GM19397 (cell line): ENCODE results near the gene TIGAR.

Experiments
- ATAC-seq: cut with Tn5 transposase; IDR thresholded peaks from one replicate; pipeline ENCODE4 v1.9.1; 2021; ENCODE audit warnings: mild to moderate bottlenecking, moderate library complexity; ENCODE audit not compliant: unreplicated experiment

TIGAR gene

DNA sequence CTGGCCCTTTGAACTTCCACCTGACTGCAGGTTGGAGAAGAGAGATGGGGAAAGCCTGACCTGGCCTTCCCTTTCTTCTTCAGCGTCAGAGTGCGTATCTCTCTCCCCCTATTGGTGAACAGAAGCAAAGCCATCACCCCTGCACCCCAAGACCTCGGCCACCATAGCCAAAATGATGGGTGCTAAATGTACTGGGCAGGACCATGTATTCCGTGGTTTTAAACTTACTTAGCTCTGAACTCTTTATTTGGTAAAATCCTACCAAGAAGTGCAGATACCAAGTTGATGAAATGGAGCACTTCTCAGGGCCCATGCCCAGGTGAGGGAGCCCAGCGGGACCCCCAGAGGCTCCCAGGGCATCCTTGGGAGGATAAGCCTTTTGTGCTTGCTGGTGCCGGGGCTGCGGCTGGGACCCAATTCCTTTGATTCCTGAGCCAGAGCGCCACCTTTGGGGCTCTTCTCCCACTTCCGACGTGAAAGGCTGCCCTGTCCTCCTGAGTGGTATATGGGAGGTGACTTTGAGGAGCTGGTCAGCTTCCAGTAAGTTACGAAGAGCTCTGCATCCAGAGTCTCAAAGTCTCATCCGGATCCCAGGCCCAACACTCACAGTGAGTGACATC lies 38.0 kb upstream of the TIGAR start:
- ATAC-seq: no peak

DNA sequence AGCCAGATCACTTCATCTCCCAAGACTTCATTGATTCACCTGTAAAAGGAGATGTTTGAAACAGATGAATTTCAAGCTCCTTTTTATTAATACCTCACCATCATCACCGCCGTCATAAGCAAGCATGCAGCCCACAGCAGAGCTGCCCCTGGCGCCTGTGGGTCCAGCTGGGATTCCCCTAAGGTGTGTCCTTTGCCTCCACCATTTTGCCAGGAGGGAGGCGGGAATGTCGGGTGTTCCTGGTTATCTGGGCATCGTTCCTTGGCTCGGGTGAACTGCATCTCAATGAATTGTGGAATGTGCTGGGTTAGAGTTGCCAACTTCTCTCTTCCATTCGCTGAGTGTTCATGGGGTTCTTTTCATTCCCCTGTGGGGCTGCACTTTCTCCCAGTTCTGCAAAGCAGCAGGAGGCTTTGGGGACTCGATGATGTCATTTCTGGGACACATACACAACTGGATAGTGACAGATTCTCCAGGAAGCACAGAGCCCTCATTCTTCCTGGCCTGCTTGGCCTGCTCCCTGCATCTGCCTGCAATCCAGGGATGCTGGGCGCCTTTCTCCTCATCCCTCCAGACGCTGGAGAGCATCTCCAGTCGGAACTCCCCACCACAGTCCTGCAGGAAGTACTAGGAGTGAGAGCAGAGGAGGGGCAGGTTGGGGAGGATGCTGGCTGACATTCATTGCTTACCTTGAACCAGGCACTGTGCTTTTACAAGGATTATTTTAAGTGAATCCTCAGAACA lies 37.3 kb upstream of the TIGAR start:
- ATAC-seq: no peak

DNA sequence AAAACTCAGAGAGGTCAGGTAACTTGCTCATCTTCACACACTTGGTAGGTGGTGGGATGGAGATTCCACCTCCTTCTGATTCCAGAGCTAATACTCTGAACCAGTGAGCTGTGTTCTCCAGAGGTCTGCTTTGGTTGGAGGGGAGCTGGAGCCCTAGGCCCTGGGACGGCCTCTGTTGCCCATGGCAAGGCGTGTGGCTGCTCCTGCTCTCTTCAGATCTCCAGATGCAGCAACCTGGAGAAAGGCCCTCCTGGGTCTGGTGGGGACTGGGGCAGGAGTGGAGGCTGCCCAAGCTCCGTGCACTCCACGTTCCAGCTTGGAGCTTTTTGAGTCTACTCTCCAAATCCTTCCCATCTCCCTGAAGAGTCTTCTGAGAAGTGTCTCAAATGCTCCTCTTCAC lies 36.7 kb upstream of the TIGAR start:
- ATAC-seq: no peak

DNA sequence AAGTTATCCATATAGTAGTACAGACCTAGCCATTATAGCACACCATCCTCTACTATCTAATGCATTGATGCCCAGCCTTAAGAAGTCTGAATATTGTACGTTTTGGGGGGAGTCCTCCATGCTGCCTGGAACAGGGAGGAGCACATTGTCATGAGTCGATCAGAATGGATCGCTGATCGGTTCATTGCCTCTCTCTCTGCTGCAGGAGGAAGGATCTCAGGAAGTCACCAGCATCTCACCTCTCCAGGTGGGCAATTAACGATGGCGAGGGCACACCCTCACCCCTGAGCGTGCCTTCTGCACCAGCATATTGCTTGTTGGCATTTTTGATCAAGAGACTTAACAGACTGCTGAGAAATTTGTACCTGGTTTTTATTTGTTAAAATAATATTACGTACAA lies 35.9 kb upstream of the TIGAR start:
- no peak for ATAC-seq

DNA sequence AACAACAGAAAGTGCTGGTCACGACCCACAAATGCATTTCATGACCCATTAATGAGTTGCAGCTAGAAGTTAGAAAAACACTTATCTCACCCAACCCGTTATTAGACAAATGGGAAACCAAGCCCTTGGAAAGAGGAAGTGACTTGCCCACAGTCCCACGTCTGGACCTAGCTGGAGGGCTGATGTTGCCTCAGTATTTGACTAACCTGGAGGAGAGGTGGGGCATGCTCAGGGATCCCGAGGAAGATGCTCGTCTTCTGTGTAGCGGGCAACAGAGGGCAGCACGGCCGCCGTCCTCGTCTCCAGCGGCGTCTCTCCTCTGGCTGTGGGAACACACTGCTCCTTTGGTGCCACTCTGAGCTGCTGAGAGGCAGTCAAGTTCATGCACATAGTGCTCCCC lies 34.8 kb upstream of the TIGAR start:
- ATAC-seq: no peak

DNA sequence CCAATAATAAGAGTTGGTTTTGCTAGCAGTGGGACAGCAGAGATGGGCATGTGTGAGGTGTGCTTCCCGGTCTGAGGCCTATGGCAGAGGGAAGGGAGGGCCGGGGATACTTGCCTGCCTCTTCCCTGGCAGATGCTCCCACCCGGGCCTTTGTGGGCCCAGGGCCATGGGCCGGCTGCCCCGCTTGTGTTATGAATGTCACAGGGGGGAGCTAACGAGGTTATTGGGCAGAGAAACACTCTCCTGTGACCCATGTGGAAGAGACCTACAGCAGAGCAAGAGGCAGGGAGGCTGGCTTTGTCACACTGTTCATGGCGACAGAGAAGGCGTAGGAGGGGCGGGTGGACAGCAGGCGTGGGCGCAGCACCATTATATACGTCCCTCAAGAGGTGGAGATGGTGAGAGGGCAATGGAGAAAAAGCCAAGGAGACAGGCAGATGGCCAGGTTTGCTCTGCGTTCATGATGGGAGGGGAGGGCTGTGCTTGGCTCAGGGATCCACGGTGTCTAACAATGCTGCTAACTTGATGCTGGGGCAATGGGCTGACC lies 34.2 kb upstream of the TIGAR start:
- no peak for ATAC-seq

DNA sequence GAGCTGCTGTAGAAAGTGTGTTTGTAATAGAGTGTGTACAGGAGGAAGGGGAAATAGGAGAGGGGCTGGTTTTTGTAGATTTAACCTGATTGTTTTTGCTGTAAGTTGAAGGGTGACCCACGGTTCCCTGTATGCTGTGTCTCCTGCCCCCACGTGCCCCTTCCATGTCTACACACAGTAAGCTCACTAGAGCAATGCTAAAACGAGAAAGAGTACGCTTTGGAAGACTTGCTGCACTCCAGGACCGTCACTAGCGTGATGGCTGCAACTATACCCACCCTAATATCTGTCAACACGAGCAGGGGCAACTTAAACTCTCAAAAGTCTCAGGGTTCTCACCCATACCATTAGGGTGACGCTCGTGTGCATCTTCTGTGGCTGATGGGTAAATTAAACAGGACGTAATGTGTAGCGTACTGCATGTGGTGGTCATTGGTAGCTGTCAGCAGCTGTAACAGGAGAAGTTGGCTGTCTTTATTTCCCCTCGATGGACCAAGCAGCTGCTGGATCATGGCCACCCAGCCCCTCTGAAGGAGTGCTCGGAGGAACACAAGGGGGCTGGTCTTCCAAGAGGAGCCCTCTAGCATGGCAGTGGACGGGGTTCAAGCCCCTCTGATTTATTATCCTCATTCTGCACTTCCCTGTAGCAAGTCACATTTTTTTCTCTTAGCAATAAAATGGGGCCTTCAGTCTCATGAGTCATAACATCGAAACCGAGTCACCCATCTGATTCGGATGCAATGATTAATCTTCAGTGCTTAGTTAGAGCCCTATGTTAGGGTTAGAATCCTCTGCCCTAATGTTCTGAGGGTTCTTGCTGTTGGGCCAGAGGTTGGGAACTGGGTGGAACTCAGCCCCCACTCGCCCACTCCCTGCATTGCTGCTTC lies 33.4 kb upstream of the TIGAR start:
- ATAC-seq: no peak

DNA sequence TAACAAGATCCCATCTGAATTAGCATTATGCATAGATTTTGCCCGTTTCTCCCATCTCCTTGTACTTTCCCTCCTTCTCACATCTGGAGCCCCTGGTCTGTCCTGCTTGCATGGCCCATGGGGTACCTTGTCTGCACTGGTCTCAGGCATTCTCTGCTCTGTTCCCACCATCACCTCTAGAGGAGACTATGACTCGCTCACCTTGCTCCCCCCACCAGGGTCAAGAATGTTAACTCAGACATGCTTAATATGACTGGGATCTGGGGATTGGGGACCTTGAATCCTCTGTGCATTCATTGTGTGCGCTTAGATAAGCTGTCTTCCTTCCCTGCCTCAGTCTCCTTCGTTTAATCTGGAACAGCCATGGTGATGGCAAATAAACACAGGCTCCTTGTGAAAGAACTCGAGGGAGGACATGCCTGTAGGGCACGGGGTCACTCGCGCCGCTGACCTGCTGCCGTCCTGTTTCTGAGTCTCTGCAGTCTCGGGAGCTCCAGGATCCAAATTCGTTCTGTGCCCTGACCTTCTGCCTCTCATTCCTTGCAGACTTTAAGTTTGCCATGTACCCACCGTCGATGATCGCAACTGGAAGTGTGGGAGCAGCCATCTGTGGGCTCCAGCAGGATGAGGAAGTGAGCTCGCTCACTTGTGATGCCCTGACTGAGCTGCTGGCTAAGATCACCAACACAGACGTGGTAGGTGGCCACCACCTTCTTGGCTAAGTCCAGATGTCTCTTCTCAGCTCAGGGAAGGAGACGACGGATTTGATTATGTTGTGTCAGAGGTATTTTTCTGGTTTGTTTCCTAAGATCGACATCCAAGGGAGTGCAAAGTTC lies 32.5 kb upstream of the TIGAR start:
- ATAC-seq: no peak

DNA sequence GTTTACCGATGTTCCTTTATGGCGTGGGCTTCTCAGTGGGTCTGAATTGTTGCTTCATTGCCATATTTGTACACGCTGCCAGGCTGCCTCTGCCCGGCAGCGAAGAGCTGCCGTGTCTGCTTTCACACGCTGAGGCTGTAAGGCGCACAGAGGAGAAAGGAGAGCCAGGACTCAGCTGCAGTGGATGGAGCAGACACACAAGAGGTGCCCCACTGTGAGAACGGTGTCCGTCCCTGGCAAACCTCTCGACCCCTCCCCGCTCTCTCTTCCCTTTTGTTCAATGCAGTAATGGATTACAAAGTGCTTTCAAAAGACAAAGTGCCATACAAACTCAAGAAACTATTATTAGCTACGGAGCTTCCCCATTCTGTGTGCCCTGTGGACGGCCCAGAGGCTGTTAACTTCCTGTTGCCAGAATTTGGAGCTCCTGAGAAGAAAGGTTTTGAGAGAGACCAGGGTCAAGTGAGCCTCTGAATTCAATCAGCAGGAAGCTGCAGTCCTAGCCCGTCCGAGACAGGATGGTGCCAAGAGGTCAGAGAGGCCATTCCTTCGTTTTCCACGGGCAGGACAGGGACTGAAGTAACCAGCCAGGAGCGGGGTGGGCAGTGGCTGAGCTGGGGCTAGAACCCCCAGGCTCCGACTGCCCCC lies 31.7 kb upstream of the TIGAR start:
- no peak for ATAC-seq

DNA sequence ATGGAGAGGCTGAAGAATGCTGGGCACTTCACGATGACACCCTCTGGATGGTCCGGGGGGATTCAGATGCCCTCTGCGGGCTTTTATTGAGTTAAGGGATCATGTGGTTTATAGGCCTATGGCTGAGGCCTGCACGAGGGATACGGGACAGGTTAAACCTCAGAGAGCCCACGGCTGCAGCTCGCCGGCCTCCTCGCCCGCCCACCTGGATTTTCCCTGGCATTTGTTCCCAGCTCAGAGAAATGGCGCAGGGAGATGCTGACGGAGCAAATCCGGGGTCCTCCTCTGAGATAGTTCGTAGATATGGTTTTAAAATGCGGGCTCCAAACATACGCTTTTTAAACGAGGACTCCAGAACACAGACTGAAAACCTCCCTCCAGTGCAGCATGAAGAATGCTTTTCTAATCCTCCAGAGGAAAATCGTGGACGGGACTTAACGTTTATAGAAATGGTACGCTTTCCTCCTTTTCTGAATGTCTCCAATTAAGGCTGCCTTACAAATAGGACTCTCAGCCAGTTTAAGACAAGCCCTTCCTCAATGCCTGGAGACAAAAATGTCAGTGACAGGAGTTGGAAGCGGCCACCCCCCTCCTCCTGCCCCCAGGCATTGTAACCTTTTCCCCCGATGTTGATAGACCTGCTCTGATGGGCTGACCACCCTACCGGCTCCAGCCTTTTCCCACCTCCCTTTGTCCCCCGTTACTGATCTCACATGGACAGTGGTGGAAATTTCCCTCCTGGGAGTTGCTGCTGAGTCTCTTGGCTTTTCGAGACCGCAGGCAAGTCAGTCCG lies 30.8 kb upstream of the TIGAR start:
- no peak for ATAC-seq

DNA sequence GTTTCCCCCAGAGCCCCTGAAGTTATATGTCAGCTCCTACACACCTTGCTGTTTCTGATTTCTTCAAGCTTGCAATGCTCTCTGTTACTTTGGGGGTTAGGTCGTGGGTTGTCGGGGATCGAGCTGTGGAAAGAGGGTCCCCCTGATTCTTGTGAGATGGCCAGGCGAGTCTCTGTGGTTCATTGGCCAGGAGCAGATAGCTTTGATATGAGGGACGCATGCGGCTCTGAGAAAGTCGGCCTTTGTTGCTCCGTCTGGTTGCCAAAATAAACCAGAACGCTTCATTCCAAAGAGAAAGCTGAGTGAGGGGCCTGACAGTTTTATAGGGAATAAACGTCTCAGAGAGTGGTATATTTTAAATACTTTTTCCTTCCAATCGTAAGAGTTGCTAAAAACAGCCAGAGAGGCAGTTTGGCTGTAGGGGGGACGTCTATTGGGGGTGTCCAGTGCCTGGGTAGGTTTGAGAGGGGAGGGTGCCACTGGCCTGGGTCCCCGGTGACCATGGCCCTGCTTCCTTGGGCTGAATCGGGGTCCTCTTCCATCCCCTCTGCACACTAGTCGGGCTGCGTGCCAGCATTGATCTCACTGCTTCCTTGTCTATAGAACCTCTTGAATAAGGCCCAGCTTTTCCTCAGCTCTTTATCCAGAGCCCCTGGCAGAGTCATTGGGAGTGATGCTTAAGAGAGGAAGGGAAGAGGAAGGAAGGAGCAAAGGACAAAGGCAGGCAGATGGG lies 28.5 kb upstream of the TIGAR start:
- ATAC-seq: no peak

DNA sequence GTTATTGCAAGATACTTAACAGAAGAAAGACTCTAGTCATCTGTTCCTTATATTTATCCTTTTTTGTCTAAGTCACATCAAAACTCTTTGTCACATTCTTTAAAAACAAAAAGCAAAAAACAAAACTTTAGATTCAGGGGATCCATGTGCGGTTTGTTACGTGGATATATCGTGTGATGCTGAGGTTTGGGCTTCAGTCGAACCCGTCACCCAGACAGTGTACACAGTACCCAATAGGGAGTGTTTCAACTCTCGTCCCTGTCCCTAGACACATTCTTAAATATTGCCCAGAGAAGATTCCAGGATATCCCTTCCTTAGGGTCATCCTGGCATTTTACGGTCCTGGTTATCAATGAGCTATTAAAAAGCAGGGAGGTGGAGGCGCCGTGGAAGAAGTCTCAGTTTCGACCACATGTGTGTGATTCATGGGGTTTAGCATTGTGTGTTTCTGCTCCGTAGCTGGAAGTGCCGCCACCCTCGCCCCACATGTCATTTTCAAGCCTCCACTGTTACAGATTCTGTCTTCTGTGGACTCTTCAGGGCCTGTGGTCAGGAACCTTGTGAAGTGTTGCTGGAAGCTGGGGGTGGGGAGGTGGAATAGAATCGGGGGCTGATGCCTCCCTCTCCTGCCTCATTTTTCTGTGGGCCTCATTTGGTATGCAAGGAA lies 27.6 kb upstream of the TIGAR start:
- no peak for ATAC-seq

DNA sequence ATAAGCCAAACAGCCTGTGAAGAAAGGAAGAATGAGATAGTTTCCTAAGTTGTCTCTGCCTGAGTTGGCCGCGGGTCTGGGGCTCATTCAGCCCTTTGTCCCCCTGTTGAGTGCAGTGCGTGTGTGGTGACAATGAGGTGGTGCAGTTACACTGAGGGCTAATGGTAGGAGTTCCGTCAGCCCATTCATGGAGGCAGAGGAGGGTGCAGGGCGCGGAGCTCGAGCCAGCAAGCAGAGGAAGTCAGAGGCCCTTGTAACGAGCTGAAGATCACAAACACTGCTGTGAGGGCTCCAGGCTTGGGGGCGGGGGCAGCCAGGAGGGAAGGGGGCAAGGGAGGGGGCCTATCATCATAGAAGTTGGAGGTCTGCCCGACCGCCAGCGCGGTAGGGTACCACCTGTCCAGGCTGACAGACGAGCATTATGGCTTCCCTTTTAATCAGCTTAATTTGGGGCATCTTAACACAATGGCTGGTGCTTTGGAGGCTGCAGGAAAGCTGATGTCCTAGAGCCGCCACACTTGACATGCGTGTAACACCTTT lies 27.0 kb upstream of the TIGAR start:
- ATAC-seq: no peak

DNA sequence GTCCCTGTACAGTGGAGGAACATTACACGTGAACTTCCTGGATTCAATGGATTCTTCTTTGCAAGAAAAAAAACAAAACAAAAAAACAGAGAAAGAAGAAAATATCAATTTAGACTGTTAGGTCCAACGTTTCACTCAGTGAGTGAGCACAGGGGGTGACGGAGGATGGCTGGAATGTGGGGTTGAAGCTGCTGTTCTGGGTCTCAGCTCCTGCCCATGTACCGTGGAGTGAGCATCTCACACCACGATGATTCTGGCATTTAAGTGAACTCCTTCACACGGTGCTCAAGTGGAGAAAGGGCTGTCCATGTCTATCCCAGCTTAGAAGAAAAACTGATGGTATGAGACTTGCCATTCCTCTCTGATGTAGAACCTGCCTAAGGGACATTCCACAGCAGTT lies 24.3 kb upstream of the TIGAR start:
- ATAC-seq: no peak

DNA sequence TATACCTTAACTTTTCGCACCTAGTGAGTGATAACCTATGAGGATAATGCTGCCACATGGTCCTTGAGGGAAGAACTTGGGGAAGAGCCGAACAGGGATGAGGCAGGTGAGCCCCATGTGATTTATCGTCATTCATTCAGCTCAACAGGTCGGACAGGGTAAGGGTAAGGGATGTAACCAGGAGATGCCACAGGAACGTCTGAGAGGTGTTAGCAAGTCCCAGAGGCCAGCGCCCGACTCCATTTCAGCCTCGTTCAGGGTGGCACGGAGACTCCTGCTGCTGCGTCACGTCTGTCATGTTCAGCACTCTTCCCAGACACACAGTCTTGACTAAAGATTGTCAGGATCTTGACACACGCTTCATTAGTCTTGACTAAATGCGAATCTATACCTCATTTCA lies 23.4 kb upstream of the TIGAR start:
- no peak for ATAC-seq

DNA sequence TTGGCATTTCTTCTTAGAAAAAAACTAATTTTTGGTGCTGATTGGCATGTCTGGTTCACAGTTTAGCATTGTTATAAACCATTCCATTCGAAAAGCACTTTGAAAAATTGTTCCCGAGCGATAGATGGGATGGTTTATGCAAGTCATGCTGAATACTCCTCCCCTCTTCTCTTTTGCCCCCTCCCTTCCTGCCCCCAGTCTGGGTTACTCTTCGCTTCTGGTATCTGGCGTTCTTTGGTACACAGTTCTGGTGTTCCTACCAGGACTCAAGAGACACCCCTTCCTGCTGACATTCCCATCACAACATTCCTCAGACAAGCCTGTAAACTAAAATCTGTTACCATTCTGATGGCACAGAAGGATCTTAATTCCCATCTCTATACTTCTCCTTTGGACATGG lies 20.1 kb upstream of the TIGAR start:
- ATAC-seq: no peak

DNA sequence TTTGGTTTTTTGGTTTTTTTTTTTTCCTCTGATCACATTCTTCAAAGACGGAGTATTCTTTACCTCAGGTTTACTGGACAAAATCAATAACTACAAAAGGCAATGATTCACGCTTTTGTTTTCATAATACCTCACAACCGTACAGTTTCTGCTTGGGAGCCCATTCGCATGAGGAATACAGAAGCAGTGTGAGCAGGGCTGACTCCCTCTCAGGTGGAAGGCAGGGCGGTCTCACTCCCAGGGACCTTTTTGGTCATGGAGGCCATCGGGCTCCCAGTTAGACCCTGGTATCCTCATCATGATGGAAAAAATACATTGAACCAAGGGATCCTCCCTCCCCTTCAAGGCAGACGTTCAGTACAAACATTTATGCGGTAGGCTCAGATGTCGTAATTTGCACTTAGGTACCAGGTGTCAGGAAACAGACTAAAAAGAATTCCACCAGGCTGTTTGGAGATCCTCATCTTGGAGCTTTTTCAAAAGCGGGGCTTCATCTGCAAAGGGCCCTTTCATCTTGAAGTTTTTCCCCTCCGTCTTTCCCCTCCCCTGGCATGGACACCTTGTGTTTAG lies 19.0 kb upstream of the TIGAR start:
- no peak for ATAC-seq

DNA sequence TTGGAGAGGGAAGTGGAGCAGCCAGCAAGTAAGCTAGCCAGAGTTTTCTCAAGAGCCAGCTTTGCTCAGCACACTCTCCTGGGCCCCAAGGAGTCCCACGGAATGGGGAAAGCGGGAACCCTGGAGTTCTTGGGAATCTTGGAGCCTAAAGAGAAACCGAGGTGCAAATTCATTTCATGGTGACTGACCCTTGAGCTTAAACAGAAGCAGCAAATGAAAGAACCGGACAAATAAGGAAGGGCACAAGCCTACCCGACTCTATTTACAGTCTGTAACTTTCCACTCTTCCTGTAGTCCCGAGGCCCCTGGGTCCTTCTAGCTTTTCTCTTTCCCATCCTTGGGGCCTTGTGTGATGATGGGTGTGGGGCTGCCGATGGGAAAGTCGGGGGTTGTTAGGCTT lies 18.1 kb upstream of the TIGAR start:
- ATAC-seq: no peak
